Stimulated activated CD4-positive, alpha-beta T cell treated with anti-CD3 and anti-CD28 coated beads, Interleukin-4, amount 100 ng/mL, for 24 hours (primary cell): ENCODE results near the gene C1QC.

ENCODE experiments used
- DNase-seq: peaks from one replicate; pipeline ENCODE4 v3.0.0-alpha.2; 2020

Gene C1QC

DNA sequence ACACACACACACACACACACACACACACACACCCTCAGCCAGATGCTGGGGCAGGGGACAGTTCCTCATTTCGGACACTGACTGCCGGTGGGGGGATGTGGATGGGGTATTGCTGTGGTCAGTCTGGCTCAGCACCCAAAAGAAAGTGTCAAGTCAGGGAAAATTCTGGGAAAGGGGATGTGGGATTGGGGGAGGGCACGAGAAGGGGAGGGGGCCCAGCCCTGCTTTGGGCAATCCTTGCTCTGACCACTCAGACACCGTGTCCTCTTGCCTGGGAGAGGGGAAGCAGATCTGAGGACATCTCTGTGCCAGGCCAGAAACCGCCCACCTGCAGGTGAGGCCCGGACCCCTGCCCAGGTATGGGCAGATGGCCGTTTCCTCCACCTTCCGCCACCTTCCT is at the start of gene C1QC:
C1QC (plus strand) TSS at position 253 of the 400 bp plus-strand sequence. CDS start 391 bp downstream, outside the sequence.
- DNase-seq, result no peak

DNA sequence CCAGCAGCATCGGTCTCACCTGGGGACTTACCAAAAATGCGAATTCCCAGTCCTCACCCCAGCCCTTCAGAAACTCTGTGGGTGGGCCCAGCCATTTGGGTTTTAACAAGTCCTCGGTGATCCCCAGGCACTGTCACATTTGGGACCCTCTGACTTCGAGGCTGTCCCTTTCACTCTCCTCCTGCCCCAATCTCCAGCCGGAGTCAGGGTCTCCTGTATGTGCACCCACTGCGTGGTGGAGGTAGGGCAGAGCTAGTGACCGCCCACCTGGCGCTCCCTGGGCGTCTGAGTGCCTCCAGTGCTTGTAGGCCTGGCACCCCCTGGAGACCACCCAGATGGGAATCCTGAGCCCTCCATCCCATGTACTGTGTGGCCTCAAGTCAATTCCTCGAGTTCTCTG is 49.0 kb upstream of the C1QC start:
- DNase-seq, result no peak

DNA sequence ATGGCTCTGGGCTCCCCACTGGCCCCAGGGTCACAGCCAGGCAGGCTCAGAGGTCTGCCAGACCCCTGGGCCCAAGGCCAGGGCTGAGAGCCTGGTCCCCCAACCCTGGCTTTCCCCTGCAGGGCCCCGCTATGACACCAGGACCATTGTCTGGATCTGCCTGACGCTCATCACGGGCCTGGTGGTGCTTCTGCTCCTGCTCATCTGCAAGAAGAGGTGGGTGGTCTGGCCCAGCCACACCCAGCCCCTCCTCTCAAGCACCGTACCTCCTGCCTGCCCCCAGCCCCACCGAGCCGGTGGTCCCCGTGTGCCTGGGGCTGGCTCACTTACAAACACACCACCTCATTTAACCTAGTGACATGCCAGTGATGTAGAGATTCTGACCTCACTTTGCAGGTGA is 48.3 kb upstream of the C1QC start:
- DNase-seq, result no peak

GRCh38 chr1:22597301-22597965 is 46.0 kb upstream of the C1QC start:
- no peak for DNase-seq

DNA sequence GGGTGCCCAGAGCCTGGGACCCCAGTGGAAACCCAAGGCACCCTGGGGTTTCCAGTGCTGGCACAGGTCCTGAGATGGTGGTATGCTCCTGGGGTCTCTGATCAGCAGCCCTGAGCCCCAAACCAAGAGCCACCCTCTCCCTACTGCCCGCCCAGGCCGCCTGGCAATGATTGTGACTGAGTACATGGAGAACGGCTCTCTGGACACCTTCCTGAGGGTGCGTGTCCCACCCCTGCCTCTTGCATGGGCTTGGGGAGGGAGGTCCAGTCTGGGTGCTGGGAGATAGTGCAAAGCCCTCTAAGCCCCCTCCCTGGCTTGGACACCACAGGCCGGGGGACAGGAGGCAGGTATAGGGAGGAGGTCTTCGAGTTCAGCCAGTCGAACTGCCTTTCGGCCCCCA is 45.4 kb upstream of the C1QC start:
- no peak for DNase-seq

GRCh38 chr1:22598736-22599135 is 44.7 kb upstream of the C1QC start:
- DNase-seq, result no peak

- DNase-seq, result no peak
These were observed 43.2 kb upstream of the C1QC start for GRCh38 chr1:22600071-22600816.

- DNase-seq, result no peak
These were observed 42.4 kb upstream of the C1QC start for GRCh38 chr1:22600817-22601605.

- no peak for DNase-seq
These were observed 41.8 kb upstream of the C1QC start for GRCh38 chr1:22601610-22602009.

DNA sequence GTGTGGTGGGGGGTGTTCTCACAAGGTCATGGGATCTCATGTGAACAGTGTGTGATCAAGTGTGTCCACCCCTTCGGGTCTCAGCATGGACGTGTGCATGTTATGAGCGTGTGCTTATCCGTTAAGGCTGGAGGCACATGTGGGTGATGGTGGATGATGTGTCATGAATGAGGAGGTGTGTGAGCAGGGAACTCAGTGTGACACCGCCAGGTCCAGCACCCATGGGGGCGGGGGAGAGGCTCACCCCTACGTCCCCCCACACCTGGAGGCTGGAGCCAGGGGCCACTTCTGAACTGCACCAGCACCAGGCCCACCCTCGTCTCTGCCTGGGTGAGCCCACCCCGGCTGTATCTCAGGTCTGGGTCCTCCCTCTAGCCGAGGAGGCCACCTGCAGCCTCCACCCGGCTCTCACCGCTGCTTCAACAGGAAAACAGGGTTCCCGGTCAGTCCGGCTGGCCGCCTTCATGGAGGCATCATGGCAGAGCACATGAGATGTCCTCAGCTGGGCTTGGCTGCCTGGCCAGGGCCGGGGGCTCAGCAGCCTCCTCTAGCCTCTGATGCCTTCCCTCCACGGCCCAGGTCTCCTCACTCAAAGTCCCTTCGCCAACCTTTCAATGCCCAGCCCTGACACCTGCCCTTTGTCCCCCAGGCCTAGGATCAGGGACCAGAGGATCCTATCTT is 41.2 kb upstream of the C1QC start:
- no peak for DNase-seq

DNA sequence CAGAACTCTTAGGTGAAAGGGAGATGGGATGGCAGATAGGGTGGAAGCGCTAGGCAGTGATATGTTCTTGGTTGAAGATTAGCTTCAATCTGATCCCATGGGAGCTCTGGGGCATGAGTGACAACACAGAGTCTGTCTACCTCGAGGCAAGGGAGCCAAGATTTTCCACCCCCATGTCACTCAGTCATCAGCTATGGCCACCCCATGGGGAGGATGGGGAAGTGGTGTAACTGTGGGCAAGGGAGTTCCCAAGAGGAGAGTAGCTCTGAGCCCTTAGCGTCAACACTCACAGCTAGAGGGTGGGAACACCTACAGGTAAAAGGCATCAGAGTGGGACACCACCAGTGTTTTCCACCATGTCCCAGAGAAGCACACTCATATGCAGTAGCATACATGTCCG is 37.3 kb upstream of the C1QC start:
- no peak for DNase-seq

- DNase-seq, result no peak
These were observed 36.3 kb upstream of the C1QC start for GRCh38 chr1:22607154-22607553.

- DNase-seq, result no peak
These were observed 35.1 kb upstream of the C1QC start for GRCh38 chr1:22608361-22608760.

DNA sequence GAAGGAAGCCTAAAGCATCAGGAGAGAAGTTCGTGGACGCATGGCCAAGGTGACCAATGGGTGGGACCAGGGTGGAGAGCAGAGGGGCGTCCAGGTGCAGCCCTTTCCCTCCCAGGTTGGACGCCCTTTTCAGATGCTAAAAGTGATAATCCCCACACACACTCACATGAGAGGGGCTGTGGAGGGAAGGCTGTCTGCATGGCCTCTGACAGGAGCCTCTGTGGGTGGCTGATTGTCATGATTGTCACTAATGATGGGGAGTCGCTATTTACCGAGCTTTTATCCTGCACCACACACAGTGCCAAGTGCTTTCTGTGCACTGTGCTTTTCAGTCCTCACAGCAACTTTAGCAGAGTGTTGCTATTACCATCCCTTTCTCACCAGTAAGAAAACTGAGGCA is 34.1 kb upstream of the C1QC start:
- DNase-seq, result no peak

DNA sequence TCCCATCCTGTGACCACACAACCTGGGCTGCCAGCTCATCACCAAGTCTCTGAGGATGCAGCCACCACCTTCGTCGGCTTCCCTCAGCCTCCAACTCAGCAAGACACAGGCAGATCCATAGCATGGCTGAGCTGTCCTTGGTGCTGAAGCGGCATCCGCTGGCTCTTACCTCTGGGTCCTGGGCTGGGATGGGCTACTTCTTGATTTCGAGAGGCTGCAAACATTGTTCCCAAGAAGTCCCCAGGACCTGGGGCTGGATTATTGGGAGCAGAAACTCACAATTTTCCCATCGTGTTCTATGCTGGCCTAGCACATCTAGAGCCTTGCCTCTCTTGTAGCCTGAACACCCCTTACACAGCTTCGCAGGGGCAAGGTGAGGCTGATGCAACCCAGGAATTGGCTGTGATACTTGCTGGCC is 31.9 kb upstream of the C1QC start:
- DNase-seq, result peak; percentile 20

DNA sequence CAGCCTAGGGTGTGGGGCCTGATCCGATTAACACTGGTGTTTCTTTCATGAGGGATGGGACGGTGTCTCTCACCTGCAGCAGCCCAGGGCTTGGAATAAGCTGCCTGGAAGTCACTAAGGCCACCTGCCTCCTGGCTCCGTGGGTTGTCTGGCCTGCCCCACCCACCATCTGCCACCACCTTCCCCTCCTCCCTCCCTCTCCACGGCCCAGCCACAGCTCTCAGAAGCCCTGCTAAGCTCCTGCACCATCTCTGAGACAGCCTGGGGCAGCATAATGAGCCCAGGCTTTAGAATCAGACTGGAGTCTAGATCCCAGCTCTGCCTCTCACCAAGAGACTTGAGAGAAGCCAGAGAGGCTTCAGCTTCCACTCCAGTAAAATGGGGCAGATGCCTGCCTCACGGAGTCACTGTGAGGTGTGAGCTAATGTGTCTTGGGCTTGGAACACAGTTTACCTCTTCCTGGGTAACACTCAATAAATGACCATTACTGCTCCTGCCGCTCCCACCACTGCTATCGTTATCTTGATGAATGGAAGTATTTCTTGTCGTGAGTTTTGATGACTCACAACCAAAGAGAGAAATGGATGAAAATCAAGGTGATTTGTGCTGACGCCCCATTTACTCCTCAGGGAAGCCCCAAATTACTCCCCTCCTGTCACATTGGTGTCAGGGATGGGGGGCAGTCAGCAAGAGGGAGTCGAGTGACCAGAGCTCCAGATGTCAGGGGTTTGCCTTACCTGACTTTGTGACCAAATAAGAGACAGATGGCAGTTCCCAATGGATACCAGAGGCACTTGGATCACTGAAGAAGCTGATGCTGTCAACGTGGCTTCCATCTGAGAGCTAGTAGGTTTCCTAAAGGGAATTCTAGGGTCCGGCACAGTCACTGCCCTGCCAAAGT is 30.5 kb upstream of the C1QC start:
- DNase-seq, result no peak

- no peak for DNase-seq
These were observed 29.9 kb upstream of the C1QC start for GRCh38 chr1:22613572-22613918.

DNA sequence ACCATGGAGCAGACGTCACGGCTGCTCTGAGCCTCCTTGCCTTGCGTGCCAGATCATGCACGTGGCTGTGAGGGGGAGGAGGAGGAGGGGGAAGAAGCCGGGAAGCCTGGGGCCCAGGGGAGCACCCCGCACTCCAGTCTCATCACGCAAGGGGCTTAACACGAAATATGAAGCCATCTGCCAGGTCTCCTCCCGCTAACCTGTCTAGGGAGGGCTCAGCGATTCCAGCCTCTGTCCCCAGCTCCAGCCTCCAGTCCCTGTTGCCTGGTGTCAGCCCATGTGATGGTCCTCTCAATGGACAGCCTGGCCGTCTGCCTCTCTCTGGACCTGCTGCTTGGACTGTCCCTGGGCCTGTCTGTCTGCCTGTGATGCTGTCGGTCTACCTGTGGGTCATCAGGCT is 29.5 kb upstream of the C1QC start:
- no peak for DNase-seq

DNA sequence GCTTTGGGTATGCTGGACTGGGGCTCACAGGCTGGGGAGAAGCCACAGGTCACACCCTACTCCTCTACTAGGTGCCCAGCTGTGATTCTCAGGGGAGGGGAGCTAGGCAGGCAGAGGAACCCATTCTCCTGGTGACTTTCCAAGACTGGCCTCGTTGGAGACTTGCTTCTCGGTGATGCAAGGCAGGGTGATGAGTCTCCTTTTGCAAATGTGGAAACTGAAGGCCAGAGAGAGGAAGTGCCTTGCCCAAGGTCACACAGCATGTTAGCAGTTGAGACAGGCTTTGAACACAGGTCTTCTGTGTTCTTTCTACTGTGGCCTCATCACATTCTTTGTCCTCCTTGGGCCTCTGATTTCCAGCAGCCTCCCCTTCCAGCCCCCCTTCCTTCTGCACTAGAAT is 27.5 kb upstream of the C1QC start:
- no peak for DNase-seq

- DNase-seq, result no peak
These were observed 26.9 kb upstream of the C1QC start for GRCh38 chr1:22616571-22616970.

DNA sequence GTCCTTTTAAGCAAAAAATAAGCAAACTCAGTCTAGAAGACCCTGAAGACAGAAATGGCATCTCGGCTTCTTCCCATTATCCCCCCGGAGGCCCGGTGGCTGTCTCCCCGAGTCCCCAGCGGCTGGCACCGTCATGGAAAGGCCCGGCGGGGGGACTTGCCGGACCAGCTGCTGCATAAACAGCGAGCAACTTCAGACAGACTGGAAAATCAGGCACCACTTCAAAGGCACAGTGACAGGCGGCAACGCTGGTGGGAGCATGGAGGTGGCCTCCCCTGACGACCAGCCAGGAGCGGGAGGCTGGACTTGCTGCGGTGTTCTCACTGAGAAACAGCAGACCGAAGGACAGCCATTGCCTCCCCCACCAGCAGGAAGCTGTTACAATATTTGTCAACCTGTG is 25.4 kb upstream of the C1QC start:
- DNase-seq, result no peak

DNA sequence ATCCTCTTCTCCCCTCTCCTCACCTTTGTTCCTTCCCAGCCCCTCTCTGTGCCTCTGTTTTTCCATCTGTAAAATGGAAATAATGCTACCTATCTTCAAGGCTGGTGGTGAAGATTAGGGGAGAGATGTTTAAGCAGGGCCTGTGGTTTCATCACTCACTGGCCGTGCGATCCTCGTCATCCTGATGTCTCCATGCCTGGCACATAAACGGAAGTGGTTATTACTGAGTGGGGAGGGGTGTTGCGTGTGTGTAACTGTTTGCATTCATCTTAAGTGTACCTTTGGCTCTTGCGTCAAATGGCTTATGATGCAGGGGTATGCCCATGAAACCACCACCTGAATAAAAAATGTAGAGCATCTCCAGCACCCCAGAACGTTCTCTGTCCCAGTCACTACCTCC is 24.2 kb upstream of the C1QC start:
- no peak for DNase-seq
